ENCODE measurements around the gene PLSCR4. TPM values are rescaled to one million over a fixed set of nuclear protein-coding genes. Genes with fewer than 3 reads are reported as not detected.

PLSCR4 gene
- total RNA-seq, 1 donor from 2014 or later = 50.3 TPM

DNA sequence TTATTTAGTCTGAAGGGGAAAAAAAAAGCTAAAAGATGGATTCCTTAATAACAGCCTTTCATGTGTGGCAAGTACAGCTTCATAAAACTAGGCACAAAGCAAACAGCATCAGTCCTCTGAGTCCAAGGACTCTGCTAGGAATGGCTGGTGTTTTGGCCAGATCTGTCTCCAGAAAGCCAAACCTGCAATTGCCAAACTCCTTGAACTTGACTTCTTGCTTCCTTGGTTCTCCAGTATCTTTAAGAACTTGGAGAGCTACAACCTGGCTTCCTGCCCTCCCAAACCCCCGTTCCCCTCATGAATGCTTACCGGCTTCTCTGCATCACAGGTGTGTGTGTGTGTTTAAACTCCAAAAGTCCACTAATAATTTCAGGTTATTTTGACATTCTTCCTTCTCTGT lies 88.3 kb downstream of the PLSCR4 start:
- TF ChIP-seq POLR2A (IDR thresholded peaks at IDR 0.05) (no peak), CTCF (IDR thresholded peaks at IDR 0.05) (no peak), POLR2AphosphoS5 (IDR thresholded peaks at IDR 0.05; ENCODE audit: insufficient read depth in 1 of 2, low read depth in 1 of 2) (no peak)
- H3K4me3 ChIP-seq = no peak overlapping the region
- peak overlapping the region; percentile 95 for H3K27ac ChIP-seq
- no peaks in the 10 kb centered on the region for H3K27me3 ChIP-seq
- no peaks in the 10 kb centered on the region for H3K9me3 ChIP-seq
- intact Hi-C loops (cut with DNase I) = no loop called here
- peaks cover 23% of the 10 kb centered on the region for H3K4me1 ChIP-seq
- H3K36me3 ChIP-seq = no peaks in the 10 kb centered on the region
- no peak for DNase-seq (ENCODE audit: extremely low spot score in 2 of 2)

GRCh38 chr3:146161663-146162002 lies 89.3 kb downstream of the PLSCR4 start:
- intact Hi-C loops (cut with DNase I) = no loop called here
- no peak for DNase-seq (ENCODE audit: extremely low spot score in 2 of 2)
- no peaks in the 10 kb centered on the region for H3K9me3 ChIP-seq
- H3K36me3 ChIP-seq = no peaks in the 10 kb centered on the region
- TF ChIP-seq POLR2AphosphoS5 (IDR thresholded peaks at IDR 0.05; ENCODE audit: insufficient read depth in 1 of 2, low read depth in 1 of 2) (peak; percentile 17 to 35), POLR2A (IDR thresholded peaks at IDR 0.05) (no peak)
- peaks cover 25% of the 10 kb centered on the region for H3K4me1 ChIP-seq
- no peaks in the 10 kb centered on the region for H3K27me3 ChIP-seq
- H3K27ac ChIP-seq = peak overlapping the region; percentile 95
- peak overlapping the region; percentile 73 to 80 for H3K4me3 ChIP-seq

- Histone ChIP-seq H3K36me3 (no peaks in the 10 kb centered on the region), H3K4me3 (peak within 1 kb of the TSS; percentile 73 to 80), H3K4me1 (peaks cover 25% of the 10 kb centered on the region), H3K27ac (peak within 1 kb of the TSS; percentile 95), H3K27me3 (no peaks in the 10 kb centered on the region), H3K9me3 (no peaks in the 10 kb centered on the region)
- DNase-seq (ENCODE audit: extremely low spot score in 2 of 2) = no peak
- intact Hi-C loops (cut with DNase I) = no loop called here
- peak in 1 of 2 donors; percentile 60 for TF ChIP-seq POLR2AphosphoS5 (IDR thresholded peaks at IDR 0.05; ENCODE audit: insufficient read depth in 1 of 2, low read depth in 1 of 2)
- peak in 1 of 3 experiments; percentile 18 for TF ChIP-seq CTCF (IDR thresholded peaks at IDR 0.05)
- peak in 1 of 2 donors; percentile 49 for TF ChIP-seq POLR2A (IDR thresholded peaks at IDR 0.05)
These were observed 89.8 kb downstream of the PLSCR4 start, which contains the start of gene PLOD2 for GRCh38 chr3:146160964-146161662. Gene PLOD2 (minus strand): TSS chr3:146161184. CDS start chr3:146160989, 195 bp downstream.

GRCh38 chr3:146160321-146160963 lies 90.5 kb downstream of the PLSCR4 start:
- intact Hi-C loops (cut with DNase I) = no loop called here
- TF ChIP-seq POLR2AphosphoS5 (IDR thresholded peaks at IDR 0.05; ENCODE audit: insufficient read depth in 1 of 2, low read depth in 1 of 2) (peak in 1 of 2 donors; percentile 45), CTCF (IDR thresholded peaks at IDR 0.05) (peak in 1 of 3 experiments; percentile 53), POLR2A (IDR thresholded peaks at IDR 0.05) (no peak)

GRCh38 chr3:146159616-146160320 lies 91.1 kb downstream of the PLSCR4 start:
- no peak for TF ChIP-seq CTCF (IDR thresholded peaks at IDR 0.05)
- TF ChIP-seq POLR2A (IDR thresholded peaks at IDR 0.05) = no peak
- no peak for TF ChIP-seq POLR2AphosphoS5 (IDR thresholded peaks at IDR 0.05; ENCODE audit: insufficient read depth in 1 of 2, low read depth in 1 of 2)
- DNase-seq (ENCODE audit: extremely low spot score in 2 of 2) = no peak
- peak overlapping the region; percentile 73 to 80 for H3K4me3 ChIP-seq
- peak overlapping the region; percentile 95 for H3K27ac ChIP-seq
- H3K36me3 ChIP-seq = no peaks in the 10 kb centered on the region
- H3K4me1 ChIP-seq = peaks cover 23% of the 10 kb centered on the region
- H3K9me3 ChIP-seq = no peaks in the 10 kb centered on the region
- intact Hi-C loops (cut with DNase I) = no loop called here
- H3K27me3 ChIP-seq = no peaks in the 10 kb centered on the region

More at GRCh38 chr3:146160321-146160963, 90.5 kb downstream of the PLSCR4 start:
- Histone ChIP-seq H3K36me3 (no peaks in the 10 kb centered on the region), H3K9me3 (no peaks in the 10 kb centered on the region), H3K4me3 (peak overlapping the region; percentile 73 to 80), H3K4me1 (peaks cover 23% of the 10 kb centered on the region), H3K27me3 (no peaks in the 10 kb centered on the region), H3K27ac (peak overlapping the region; percentile 95)
- DNase-seq (ENCODE audit: extremely low spot score in 2 of 2) = peak in 1 of 2 donors; percentile 93

All from vagina (tissue), 2 donors.